NCI-H2081 treated with DMSO at 0.1 percent for 48 hours (cell line): ENCODE results near the gene KRT5.
"Not testable (repeated sequence)": the region's sequence is repeated elsewhere in the genome, so short reads cannot be mapped to it uniquely, and the experiment has no call there.

Source experiments
- DNase-seq: peaks from one replicate; lab custom pipeline; 2025; lab: John Stamatoyannopoulos, UW

Gene KRT5

DNA sequence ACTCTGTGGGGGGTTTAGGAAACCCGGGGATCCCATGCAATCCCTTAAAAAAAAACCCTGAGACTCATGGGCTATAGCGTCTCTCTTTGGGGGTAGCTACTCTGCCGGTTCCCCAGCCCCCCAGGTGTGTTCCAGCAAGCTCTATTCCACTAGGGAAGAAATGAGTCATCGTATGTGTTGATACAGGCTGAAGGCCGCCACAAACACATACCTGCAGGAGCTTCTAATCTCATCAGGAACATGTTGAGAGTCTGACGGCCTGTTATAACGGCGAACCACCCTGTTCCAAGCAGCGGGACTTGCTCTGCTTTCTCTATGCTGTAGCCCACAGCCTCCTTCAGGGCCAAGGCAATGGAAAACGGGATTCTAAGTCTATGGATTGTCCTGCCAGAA, 977 bp upstream of the KRT5 start:
- DNase-seq = no peak

DNA sequence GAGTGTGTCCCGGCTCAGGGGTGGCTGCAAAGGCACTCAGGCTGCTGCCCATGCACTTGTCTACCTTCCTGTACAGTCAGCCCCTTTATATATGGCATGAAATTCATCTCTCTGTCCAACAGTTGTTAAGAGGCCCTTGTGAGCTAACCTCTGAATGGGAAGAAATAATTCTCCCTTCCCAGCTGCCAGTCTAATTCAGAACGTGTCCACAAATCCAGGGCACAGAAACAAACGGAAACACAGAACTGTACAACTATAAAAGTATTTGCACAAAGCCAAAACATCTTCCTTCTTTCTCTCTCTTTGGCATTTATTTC, 849 bp downstream of the KRT5 start:
- DNase-seq = no peak

DNA sequence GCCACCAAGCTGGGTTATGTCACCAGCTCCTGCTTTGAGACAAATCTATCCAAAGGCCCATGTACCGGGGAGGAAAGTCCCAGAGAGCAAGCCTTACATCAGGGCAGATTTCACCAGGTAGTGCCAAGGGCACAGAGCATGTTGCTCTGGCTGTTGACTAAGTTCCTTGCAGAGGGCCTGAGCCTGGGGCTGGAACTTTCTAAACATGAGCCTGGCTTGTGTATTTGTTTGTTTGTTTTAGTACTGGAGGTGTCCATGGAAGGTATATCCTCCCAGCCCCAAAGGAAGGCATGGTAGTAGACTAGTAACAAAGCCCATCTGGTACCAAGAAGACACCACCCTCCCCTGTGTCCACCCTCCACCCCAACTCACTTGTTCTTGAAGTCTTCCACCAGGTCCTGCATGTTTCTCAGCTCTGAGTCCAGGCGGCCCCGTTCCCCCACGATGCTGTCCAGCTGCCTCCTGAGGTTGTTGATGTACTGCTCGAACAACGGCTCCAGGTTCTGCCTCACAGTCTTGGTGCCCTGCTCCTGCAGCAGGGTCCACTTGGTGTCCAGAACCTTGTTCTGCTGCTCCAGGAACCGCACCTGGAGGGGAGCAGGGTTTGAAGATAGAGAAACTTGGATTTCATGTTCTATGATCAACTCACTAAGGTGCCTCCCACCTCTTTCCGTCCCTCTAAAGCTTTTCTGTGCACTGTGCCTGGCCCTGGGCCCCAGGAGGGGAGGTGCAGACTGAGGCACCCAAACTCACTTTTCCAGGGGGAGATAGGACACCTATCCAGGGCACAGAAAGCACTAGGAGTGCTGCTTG, 1.4 kb downstream of the KRT5 start:
- DNase-seq = no peak

DNA sequence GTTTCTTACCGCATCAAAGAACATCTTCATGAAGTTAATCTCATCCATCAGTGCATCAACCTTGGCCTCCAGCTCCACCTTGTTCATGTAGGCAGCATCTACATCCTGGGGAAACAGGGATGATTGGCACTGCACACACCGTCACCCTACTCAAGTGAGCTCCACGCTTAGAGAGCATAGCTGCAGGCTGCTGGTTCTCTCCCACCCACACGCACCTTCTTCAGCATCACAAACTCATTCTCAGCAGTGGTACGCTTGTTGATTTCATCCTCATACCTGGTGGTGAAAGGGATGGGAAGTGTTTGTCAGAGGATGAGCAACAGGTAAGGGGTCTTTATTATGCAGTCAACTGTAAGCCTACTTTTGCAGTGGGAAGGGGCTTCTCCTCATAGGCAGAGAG, 2.3 kb downstream of the KRT5 start:
- DNase-seq = no peak

DNA sequence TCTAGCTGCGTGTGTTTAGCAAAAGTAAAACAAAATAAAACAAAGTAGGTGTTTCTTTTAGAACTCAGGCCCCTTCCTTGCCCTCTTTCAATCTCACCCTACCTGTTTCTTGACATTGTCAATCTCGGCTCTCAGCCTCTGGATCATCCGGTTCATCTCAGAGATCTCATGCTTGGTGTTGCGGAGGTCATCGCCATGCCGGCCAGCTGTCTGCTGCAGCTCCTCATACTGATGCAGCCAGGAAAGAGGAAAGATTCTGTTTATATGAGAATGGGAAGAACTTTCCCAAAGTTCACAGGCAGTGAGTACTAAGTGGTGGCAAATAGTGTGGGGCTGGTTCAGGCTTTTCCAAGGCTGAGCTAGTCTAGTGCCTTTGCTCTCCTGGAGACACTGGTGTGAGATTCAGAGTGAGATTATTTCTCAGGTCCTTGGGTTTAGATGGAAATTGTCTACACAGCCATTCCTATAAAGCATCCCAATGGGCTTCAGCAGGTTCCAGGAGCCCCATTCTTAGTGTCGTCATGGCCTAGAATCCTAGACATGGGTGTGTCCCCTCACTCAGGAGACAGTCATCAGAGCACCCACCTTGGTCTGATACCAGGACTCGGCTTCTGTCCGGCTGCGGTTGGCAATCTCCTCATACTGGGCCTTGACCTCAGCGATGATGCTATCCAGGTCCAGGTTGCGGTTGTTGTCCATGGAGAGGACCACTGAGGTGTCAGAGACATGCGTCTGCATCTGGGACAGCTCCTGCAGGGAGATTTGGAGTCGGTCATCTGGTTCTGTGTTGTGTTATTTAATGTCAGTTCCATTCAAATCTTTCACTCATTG, 3.0 kb downstream of the KRT5 start:
- no peak for DNase-seq

DNA sequence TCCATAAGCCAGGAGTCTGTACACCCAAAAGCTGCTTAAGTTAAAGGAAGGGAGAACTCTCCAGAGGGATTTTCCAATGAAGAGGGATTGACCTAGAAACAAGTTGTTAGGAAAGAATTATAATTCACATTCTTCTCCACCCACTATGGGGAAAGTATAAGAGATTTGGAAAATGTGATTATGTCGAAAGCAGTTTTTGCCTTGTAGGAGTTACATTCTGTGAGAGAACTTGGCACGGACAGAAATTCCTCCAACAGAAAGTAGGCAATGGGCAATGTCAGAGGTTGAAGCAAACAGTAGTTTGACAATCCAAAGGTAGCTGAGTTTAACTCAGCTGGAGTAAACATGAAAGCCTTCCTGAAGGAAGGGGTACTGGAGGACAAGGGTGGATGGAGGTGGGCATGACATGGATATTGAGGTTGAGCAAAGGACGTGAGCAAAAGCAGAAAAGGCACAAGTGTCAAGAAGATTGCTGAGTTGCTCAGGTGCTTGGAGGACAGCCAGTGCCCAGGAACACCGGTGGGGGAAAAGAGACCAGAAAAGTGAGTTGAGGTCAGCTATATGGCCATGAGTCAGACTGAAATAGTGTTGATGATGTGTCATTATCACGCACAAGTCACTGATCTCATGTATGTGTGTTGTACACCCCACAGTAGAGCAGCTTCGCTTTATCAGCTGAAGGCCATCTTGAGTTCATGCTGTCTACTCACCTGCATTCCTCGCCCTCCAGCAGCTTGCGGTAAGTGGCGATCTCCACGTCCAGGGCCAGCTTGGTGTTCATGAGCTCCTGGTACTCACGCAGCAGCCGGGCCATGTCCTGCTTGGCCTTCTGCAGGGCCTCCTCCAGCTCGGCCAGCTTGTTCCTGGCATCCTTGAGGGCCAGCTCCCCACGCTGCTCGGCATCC, 4.0 kb downstream of the KRT5 start:
- DNase-seq = no peak

DNA sequence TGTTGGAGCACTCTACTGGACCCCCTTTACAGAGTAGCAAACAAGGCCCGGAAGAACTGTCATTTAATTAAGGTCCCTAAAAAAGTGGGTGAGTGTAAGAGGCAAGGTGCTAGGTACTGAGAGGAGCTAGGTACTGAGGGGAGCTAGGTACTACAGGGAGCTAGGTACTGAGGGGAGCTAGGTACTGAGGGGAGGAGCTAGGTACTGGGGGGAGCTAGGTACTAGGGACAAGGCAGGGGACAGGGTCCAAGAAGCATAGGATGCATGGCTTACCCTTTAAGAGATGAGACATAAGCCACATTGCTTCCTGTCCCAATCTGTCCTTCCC, 4.9 kb downstream of the KRT5 start:
- no peak for DNase-seq

DNA sequence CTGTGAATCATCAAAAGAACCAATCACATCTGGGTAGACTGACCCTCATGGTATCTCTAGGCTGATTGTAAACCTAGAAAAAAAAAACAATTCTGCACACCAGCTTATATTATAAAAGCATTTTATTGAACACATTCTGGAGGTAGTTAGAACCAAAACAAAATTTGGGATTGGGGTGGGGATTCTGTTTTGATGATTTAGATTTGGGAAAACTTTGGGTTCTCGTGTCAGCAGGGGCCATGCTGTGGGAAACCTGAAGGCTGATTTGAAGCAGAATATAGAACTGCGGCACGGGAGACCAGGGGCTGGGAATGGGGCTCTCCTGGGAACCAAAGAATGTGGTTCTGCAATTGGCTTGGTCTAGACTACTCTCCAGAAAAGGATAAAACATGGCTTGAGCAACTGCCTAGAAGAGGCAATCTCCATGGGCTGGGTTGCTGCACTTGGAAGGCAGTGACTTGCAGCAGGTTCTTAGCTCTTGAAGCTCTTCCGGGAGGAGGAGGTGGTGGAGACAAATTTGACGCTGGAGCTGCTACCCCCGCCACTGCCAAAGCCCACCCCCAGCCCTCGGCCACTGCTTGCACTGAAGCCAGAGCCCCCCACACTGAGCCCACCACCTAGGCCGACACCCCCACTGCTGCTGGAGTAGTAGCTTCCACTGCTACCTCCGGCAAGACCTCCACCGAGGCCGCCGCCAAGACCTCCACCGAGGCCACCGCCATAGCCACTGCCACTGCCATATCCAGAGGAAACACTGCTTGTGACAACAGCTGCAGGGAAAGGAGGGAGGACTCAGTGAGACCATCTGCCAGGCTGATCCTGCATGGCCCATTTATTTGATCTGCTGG, 5.5 kb downstream of the KRT5 start:
- no peak for DNase-seq

DNA sequence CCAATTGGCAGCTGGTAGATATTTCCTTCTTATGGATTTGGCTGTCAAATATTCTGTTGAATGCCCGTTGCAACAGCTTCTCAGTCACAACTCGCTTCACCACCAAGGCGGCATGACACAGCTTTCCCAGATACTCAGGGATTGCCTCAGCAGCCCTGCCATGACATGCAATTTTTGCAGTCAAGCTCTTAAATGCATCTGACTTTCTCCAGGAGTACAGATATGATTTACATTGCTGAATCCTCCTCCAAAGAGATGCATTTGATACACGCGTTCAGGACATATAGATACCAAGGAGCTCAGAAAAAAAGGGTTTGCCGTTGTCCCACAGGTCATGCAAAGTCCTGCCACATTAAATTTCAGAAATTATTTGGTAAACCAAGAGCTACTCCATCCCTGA, 6.5 kb downstream of the KRT5 start:
- DNase-seq = no peak

DNA sequence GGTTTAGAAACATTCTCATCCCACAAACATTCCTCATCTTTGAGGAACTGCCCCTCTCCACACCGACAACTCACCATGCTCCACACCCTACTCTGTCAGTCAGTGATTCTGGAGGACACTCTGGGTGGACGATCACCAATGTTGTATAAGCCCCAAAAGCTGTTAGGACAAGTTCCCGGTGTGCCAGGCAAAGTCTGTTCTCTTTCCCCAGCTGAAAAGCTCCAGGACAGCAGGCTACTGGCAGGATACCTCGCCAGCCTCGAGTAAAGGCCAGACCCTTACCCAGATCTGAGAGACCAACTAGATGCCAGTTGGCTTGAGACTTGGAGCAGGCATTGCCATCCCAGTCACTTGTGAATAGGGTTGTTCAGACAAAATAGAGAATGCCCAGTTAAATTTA, 12.0 kb downstream of the KRT5 start:
- no peak for DNase-seq

DNA sequence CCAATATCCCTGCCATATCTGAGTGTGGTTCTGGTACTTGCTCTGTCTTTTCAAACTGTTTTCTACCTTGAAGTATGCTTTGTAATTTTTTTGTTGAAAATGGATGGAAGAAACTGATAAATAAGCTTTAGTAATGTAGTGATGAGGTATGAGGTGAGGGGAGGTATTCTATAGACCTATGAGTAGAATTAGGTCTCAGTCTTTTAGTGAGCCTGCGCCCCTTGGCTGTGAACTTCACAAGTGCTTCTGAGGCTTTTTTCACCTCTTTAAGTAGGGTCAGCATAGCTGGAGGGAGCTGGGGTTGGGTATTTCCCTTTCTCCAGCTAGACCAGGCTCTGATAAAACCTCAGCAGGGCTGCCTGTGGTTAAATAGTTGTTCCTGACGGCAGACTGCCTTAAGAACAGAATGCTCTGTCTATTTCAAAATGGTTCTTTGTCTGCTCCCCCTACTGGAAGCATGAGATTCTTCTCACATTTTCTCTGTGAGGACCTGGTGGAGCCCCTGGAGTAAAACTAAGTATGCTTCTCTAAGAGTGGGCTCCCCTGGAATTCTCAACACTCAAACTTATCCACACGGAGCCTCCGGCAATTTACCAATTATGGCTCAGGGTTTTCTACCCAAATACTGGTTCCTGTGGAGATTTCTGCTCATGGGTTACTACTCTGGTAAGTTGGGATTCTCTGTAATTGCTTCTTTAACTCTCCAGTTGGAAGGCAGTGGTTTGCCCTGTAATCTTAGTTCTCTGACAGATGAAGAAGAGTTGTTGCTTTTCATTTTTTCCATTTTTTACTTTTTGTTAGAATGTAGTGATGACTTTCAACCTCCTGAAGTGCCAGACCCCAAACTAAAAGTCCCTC, 13.1 kb downstream of the KRT5 start:
- no peak for DNase-seq

DNA sequence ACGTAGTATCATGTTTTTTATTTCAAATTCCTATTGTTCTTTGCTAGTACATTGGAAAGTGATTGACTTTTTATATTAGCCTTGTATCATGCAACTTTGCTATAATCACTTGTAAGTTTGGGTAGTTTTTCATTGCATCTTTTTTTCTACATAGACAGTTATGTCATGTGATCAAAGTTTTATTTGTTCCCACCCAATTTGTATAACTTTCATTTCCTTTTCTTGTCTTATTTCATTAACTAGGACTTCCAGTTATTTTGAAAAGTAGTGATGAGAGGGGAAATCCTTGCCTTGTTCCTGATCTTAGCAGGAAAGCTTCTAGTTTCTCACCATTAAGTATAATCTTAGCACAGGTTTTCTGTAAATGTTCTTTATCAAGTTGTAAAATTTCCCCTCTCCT, 17.3 kb downstream of the KRT5 start:
- DNase-seq = no peak

DNA sequence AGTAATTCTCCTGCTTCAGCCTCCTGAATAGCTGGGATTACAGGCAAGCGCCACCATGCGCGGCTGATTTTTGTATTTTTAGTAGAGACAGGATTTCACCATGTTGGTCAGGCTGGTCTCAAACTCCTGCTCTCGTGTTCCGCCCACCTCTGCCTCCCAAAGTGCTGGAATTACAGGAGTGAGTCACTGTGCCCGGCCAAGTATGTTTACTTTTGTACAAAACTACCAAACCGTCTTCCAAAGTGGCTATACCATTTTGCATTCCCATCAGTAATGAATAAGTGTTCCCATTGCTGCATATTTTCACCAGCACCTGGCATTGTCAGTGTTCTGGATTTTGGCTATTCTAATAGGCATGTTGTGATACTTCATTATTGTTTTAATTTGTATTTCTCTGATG, 18.7 kb downstream of the KRT5 start:
- no peak for DNase-seq

DNA sequence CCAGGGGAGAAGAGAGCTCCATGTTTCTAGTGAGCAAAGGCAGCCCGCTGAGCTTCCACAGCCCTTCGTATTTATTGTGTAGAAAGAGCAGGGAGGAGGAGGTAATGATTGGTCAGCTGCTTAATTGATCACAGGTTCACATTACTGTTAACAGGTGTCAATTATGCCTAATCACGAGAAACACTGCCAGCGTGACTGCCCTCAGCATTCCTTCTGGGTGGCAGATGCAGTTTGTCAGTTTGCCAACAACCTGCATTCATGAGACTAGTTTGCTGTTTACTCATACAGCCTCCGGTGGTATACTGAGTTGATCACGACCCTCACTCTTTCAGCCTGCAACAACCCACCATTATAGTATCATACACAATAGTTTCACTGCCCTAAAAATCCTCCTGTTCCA, 19.6 kb downstream of the KRT5 start:
- DNase-seq = not testable (repeated sequence)

DNA sequence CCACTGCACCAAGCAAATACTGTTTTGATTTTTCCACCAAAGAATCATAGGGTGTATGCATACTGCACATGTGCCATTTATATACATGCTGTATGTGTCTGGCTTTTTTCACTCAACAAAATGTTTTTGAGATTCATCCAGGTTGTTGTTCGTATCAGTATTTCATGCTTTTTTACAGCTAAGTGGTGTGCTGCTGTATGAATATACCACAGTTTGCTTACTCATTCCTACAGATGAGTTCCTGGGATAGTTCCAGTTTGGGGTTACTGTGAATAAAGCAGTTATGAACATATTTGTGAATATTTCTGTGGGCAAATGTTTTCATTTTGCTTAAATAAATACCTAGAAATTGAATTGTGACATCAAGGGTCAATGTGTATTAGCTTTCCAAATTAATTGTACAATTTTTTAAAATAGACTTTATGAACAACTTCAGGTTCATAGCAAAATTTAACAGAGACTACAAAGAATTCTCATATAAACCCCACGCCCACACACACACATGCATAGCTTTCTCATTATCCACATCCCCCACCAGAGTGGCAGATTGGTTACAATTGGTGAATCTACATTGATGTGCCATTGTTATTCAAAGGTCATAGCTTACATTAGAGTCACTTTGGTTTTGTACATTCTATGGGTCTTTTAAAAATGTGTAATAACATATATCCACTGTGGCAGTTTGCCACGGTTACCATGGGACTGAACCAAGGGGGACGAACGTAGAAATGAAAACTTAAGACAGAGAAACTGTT, 20.2 kb downstream of the KRT5 start:
- DNase-seq = no peak

DNA sequence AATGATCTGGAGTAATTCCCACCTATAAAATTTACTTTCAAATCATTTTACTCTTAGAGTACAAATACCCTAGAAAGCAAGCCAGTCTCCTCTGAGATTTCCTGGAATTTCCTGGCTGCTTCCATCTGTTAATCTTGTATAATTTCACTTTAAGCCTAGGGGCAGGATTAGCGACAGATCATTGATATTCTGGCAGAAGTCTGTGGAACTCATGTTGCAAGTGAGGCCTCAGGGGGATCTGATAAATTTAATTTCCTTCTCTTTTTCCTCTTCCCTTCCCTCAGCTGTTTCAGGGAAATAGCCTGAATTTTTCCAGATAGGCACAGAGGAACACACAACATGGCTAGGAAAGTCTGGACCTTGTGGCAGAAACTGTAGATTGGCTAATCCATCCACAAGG, 21.2 kb downstream of the KRT5 start:
- DNase-seq = no peak

DNA sequence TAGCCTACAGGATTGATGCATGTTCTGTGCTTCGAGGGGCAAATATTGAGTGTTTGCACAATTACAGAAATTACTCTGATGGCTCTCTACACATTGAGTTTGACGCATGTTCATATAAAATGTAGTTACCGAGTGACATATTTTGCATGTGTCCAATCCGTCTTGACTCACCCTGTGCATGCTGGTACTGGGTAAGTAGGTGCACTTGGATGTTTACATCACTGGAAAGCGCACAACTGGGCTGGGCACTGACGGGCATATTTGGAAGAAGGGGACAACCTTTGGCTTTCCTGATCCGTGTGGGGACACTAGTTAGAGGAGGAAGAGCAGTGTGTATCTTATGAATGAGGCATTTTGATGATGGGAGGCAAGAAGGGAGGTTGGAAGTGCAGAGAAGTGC, 22.2 kb downstream of the KRT5 start:
- DNase-seq = no peak

DNA sequence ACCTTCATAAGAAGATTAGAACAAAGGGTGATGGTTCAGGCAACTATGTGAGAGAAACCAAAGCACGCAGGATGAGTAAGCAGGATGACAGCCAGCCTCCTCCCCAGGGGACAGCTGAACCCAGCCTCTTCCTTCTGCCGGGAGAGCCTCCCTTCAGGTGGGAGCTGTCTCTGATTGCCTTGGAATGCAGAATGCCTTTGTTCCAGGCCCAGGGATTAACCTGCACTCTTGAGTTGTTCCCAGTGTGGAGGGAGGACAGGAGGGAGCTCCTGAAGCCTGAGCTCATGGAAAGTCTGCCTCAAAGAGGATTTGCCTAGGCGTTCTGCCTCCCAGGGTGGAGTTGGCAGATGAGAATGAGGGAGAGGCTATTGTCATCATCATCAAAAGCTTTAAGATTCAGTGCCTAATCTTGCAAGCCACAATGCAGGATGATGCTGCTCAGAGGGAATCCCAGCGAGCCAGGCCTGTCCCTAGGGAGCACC, 23.6 kb downstream of the KRT5 start:
- no peak for DNase-seq

DNA sequence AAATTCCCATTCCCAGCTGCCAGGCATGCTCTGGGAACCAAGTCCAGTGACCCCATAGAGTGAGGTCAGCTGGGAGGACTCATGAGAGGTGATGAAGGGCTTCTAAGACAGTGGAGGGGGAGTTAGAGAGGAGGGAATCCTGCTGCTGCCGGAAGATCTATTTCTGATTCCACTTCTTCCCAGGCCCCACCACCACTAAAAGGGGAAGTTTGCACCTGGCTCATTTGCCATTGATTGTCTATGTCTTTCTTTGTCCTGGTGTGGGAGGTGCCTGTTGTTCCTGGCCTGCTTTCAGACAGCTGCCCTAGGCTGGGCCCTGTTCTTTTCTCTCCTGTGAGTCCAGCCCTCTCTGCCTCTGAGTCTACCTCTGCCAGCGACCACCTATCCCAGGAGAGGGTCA, 24.1 kb downstream of the KRT5 start:
- DNase-seq = no peak

DNA sequence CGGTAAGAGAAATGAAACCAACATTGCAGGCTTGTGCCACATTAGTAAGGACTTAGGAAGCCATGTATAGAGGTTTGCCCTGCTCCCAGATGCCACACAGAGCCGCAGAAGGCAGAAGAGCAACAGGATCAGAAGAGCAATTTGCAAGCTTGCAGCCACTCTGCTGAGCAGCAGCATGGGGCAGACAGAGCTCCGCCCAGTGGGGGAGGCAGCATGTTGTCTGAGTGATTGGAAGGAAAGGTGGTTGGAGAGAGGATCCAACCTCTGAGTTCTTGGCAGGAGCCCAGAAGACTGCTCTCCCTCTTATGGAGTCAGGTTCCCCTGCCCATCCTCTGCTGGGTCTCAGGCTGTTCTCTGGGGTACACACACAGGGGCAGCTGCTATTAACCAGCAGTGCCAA, 24.8 kb downstream of the KRT5 start:
- DNase-seq = no peak
